ENCODE measurements around the gene ZNF648.
A peak's percentile ranks its signal among the peaks of the same experiment; 100 is the strongest.
"Not testable (repeated sequence)": the region's sequence is repeated elsewhere in the genome, so short reads cannot be mapped to it uniquely, and the experiment has no call there.

ZNF648 gene

DNA sequence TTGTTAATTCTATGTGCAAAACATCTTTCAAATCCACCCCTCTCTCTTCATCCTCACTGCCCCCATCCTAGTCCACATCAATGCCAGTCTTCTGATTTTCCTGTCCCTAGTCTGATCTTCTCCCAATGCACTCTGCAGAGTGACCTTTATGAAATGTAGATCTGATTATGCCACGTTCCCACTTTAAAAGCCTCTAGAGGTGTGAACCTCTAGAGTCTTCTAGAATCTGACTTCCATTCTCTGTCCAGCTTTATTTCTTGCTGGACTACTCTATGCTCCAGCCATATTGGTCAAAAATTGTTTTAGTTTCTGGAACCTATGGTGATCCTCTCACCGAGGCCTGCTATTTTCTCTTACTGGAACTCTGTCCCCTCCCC lies 32.5 kb downstream of the ZNF648 start:
- Histone ChIP-seq H2AFZ (ENCODE audit: low read depth) (peak overlapping the region; percentile 98), H3K4me1 (ENCODE audit: low read depth, poor library complexity, severe bottlenecking) (peaks cover 13% of the 10 kb centered on the region), H3K79me2 (ENCODE audit: insufficient read depth, low read depth) (no peaks in the 10 kb centered on the region), H4K20me1 (ENCODE audit: insufficient read depth) (no peaks in the 10 kb centered on the region), H3K36me3 (ENCODE audit: insufficient read depth) (no peaks in the 10 kb centered on the region), H3K9ac (peak overlapping the region; percentile 50; the same call in 1 of the 2 replicates), H3K27ac (peak overlapping the region; percentile 53), H3K4me3 (IDR thresholded peaks at IDR 0.05; ENCODE audit: insufficient read depth, low read depth, low read length) (peak overlapping the region; percentile 90), H3K27me3 (ENCODE audit: insufficient read depth, low read depth) (no peaks in the 10 kb centered on the region), H3K4me2 (peak overlapping the region; percentile 93)
- TF ChIP-seq, protein P1, sequence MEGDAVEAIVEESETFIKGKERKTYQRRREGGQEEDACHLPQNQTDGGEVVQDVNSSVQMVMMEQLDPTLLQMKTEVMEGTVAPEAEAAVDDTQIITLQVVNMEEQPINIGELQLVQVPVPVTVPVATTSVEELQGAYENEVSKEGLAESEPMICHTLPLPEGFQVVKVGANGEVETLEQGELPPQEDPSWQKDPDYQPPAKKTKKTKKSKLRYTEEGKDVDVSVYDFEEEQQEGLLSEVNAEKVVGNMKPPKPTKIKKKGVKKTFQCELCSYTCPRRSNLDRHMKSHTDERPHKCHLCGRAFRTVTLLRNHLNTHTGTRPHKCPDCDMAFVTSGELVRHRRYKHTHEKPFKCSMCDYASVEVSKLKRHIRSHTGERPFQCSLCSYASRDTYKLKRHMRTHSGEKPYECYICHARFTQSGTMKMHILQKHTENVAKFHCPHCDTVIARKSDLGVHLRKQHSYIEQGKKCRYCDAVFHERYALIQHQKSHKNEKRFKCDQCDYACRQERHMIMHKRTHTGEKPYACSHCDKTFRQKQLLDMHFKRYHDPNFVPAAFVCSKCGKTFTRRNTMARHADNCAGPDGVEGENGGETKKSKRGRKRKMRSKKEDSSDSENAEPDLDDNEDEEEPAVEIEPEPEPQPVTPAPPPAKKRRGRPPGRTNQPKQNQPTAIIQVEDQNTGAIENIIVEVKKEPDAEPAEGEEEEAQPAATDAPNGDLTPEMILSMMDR (conservative IDR thresholded peaks at IDR 0.05; ENCODE audit: low read depth, low read length): no peak

DNA sequence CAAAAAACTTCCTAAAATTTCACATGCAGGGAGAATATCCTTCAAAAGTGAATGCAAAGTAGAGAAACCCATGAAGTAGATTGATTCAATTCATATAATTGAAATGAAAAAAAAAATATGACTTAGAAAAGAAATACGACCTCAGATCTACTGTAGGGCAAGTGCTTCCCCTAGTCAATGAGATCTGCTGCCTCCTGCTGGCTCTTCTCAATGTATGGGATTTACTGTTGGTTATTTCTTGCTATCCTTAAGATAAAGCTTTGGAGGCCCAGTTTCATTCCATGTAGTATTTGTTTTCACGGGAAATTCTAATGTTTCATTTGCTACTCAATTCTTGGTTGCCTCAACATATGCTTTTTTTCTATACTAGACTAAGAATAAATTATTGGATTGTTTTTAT lies 46.2 kb downstream of the ZNF648 start:
- Histone ChIP-seq H3K27ac (no peak overlapping the region), H3K79me2 (ENCODE audit: insufficient read depth, low read depth) (no peaks in the 10 kb centered on the region), H3K4me3 (IDR thresholded peaks at IDR 0.05; ENCODE audit: insufficient read depth, low read depth, low read length) (no peak overlapping the region), H2AFZ (ENCODE audit: low read depth) (no peak overlapping the region), H4K20me1 (ENCODE audit: insufficient read depth) (no peaks in the 10 kb centered on the region), H3K36me3 (ENCODE audit: insufficient read depth) (no peaks in the 10 kb centered on the region), H3K4me1 (ENCODE audit: low read depth, poor library complexity, severe bottlenecking) (no peaks in the 10 kb centered on the region), H3K9ac (no peak overlapping the region), H3K4me2 (no peak overlapping the region), H3K27me3 (ENCODE audit: insufficient read depth, low read depth) (no peaks in the 10 kb centered on the region)
- TF ChIP-seq, protein P1 (conservative IDR thresholded peaks at IDR 0.05; ENCODE audit: low read depth, low read length): peak; percentile 17; the same call in 1 of the 2 replicates

DNA sequence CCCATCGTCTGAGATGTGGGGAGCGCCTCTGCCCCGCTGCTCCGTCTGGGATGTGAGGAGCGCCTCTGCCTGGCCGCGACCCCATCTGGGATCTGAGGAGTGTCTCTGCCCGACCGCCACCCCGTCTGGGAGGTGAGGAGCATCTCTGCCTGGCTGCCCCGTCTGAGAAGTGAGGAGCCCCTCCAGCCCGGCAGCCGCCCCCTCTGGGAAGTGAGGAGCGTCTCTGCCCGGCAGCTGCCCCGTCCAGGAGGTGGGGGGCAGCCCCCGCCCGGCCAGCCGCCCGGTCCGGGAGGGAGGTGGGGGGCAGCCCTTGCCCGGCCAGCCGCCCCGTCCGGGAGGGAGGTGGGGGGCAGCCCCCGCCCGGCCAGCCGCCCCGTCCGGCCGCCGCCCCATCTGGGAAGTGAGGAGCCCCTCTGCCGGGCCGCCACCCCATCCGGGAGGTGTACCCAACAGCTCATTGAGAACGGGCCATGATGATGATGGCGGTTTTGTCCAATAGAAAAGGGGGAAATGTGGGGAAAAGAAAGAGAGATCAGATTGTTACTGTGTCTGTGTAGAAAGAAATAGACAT lies 50.6 kb downstream of the ZNF648 start:
- H3K9ac ChIP-seq; H3K79me2 ChIP-seq (ENCODE audit: insufficient read depth, low read depth); H3K36me3 ChIP-seq (ENCODE audit: insufficient read depth); H3K4me2 ChIP-seq; H3K4me3 ChIP-seq (IDR thresholded peaks at IDR 0.05; ENCODE audit: insufficient read depth, low read depth, low read length); H4K20me1 ChIP-seq (ENCODE audit: insufficient read depth); H3K27me3 ChIP-seq (ENCODE audit: insufficient read depth, low read depth); H3K4me1 ChIP-seq (ENCODE audit: low read depth, poor library complexity, severe bottlenecking); H3K27ac ChIP-seq; H2AFZ ChIP-seq (ENCODE audit: low read depth): not testable (repeated sequence)

DNA sequence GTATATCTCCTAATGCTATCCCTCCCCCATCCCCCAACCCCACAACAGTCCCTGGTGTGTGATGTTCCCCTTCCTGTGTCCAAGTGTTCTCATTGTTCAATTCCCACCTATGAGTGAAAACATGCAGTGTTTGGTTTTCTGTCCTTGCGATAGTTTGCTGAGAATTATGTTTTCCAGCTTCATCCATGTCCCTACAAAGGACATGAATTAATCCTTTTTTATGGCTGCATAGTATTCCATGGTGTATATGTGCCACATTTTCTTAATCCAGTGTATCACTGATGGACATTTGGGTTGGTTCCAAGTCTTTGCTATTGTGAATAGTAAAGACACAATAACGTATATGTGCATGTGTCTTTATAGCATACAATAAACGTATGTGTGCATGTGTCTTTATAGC lies 56.1 kb downstream of the ZNF648 start:
- H3K4me3 ChIP-seq (IDR thresholded peaks at IDR 0.05; ENCODE audit: insufficient read depth, low read depth, low read length); H3K27ac ChIP-seq; H3K36me3 ChIP-seq (ENCODE audit: insufficient read depth): not testable (repeated sequence)

DNA sequence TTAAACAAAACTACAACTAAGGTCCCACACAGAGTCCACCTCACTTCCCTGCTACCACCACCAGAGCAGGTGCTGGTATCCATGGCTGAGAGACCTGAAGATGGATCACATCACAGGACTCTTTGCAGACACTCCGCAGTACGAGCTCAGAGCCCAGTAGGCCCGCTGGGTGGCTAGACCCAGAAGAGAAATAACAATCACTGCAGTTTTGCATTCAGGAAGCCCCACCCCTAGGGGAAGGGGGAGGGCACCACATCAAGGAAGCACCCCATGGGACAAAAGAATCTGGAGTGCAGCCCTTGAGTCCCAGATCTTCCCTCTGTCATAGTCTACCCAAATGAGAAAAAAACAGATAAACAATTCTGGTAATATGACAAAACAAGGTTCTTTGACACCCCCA lies 56.9 kb downstream of the ZNF648 start:
- no peaks in the 10 kb centered on the region for H3K4me1 ChIP-seq (ENCODE audit: low read depth, poor library complexity, severe bottlenecking)
- no peaks in the 10 kb centered on the region for H3K36me3 ChIP-seq (ENCODE audit: insufficient read depth)
- no peak overlapping the region for H3K9ac ChIP-seq
- H3K27me3 ChIP-seq (ENCODE audit: insufficient read depth, low read depth): no peaks in the 10 kb centered on the region
- H3K4me3 ChIP-seq (IDR thresholded peaks at IDR 0.05; ENCODE audit: insufficient read depth, low read depth, low read length): no peak overlapping the region
- H4K20me1 ChIP-seq (ENCODE audit: insufficient read depth): no peaks in the 10 kb centered on the region
- H2AFZ ChIP-seq (ENCODE audit: low read depth): no peak overlapping the region
- H3K27ac ChIP-seq: no peak overlapping the region
- H3K79me2 ChIP-seq (ENCODE audit: insufficient read depth, low read depth): no peaks in the 10 kb centered on the region
- TF ChIP-seq, protein P1 (conservative IDR thresholded peaks at IDR 0.05; ENCODE audit: low read depth, low read length): no peak
- no peak overlapping the region for H3K4me2 ChIP-seq

More for the DNA sequence above, 56.1 kb downstream of the ZNF648 start:
- not testable (repeated sequence) for H3K9ac ChIP-seq; H3K4me2 ChIP-seq; H3K4me1 ChIP-seq (ENCODE audit: low read depth, poor library complexity, severe bottlenecking); H3K27me3 ChIP-seq (ENCODE audit: insufficient read depth, low read depth); H3K79me2 ChIP-seq (ENCODE audit: insufficient read depth, low read depth); H4K20me1 ChIP-seq (ENCODE audit: insufficient read depth); H2AFZ ChIP-seq (ENCODE audit: low read depth)
